Testis (tissue), 2 donors: ENCODE measurements around the gene PTCH1.

Experiments
- CTCF ChIP-seq, 3 experiments: fragments of 450-650 bp in 2 of 3; fragments of 200-600 bp in 1 of 3; sonication (generic) in 1 of 3; IDR thresholded peaks; one replicate each; pipeline ENCODE4 v1.5.1; 2016 to 2019; ENCODE audit warnings: antibody characterized with exemption in 3 of 3, mild to moderate bottlenecking in 2 of 3, moderate library complexity in 1 of 3
- POLR2A ChIP-seq: fragments of 450-650 bp; IDR thresholded peaks from one replicate; pipeline ENCODE4 v1.6.1; 2017; ENCODE audit warnings: antibody characterized with exemption, mild to moderate bottlenecking, moderate library complexity

GRCh38 chr9:95516734-95517558 is at the start of gene PTCH1:
- TF ChIP-seq POLR2A, result no peak
- TF ChIP-seq CTCF (IDR thresholded peaks at IDR 0.05), result no peak
